Peyer's patch (tissue), 4 donors: ENCODE data around the gene SNED1. TPM values are rescaled to one million over a fixed set of nuclear protein-coding genes. Genes with fewer than 3 reads are reported as not detected.

Source experiments
- DNase-seq, 3 donors: peaks; one replicate each; pipeline ENCODE4 v3.0.0-alpha.2; 2017 to 2019
- H3K27ac ChIP-seq, 4 donors: fragments of 200-600 bp; sonication (generic); one replicate each; pipeline ENCODE4 v1.5.1; 2016 to 2019
- H3K27me3 ChIP-seq, 2 donors: fragments of 200-600 bp; sonication (generic); one replicate each; pipeline ENCODE4 v1.5.1; 2019
- H3K36me3 ChIP-seq, 3 donors: fragments of 200-600 bp; sonication (generic); one replicate each; pipeline ENCODE4 v1.5.1; 2016 to 2019
- H3K4me1 ChIP-seq, 4 donors: fragments of 200-600 bp; sonication (generic); one replicate each; pipeline ENCODE4 v1.5.1; 2016 to 2019
- H3K4me3 ChIP-seq, 4 donors: fragments of 200-600 bp; sonication (generic); 1 replicate in 3 of 4; 2 replicates in 1 of 4; pipeline ENCODE4 v1.5.1; 2016 to 2019; ENCODE audit warnings: mild to moderate bottlenecking in 1 of 4
- H3K9me3 ChIP-seq, 4 donors: fragments of 200-600 bp; sonication (generic); one replicate each; pipeline ENCODE4 v1.5.1; 2016 to 2019; ENCODE audit warnings: mild to moderate bottlenecking in 1 of 4
- CTCF ChIP-seq, 6 experiments: fragments of 450-650 bp in 4 of 6; fragments of 200-600 bp in 2 of 6; sonication (generic) in 1 of 6; IDR thresholded peaks; one replicate each; pipeline ENCODE4 v1.5.1; 2017 to 2019; ENCODE audit warnings: antibody characterized with exemption in 6 of 6, mild to moderate bottlenecking in 3 of 6, moderate library complexity in 1 of 6
- POLR2A ChIP-seq, 2 donors: fragments of 450-650 bp; IDR thresholded peaks; one replicate each; pipeline ENCODE4 v1.5.1; 2017; ENCODE audit warnings: antibody characterized with exemption in 2 of 2, mild to moderate bottlenecking in 2 of 2, moderate library complexity in 2 of 2
- total RNA-seq, 4 donors: library from RNA; depleted of rRNA; stranded (reverse); fragments of >200 nt; gene quantifications; one replicate each; pipeline ENCODE4 v1.1.0, GENCODE V29; 2016

The SNED1 gene
- 10 to 100 TPM in 3 of 4 donors, 1 to 10 TPM in 1; 6.8 to 83.3 (median 25.2) TPM for total RNA-seq

DNA sequence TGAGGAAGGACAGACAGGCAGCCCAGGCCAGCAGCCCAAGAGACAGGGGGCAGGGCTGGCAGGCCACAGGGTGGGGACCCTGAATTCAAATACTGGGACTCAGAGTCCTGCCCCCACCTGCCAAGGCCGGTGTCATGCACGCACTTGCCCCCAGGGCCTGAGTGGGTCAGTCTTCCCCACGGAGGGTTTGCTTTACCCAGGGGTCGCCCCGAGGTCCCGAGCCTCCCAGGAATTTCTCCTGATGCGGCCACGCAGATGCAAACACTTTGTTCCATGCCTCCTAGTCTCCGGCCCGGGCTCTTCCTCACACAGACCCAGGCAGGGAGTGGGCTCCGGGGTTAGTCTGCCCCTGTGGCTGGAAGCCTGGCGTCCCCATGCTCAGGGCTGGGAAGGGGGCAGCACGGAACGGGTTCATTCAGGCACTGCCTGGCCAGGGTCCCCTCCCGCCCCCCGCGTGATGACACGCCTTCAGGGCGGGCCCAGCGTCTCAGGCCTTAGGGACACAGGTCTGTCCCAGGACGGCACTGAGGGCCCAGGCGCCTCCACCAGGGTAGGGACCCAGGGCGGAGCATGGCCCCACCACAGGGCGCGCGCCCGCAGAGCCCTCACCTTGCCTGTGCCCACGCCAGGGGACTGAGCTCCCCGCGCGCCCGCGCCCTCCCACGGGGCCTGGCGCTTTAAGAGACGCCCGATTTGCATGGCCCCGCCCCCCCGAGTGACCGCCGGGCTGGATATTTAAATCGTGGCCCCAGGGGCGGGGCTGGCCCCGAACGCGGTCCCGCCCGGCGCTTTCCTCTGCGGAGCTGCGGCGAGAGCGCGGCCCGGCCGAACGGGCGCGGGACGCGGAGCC is at the start of gene SNED1:
TSS of gene SNED1 (plus strand) at position 763 of the 850 bp plus-strand sequence. CDS start 220 bp downstream, outside the sequence.
- Histone ChIP-seq H3K36me3 (no peaks in the 10 kb centered on the region), H3K9me3 (peaks cover 0 to 5% (median under 1%) of the 10 kb centered on the region in 4 donors), H3K27ac (peak within 1 kb of the TSS; percentile 39 to 84 (median 72)), H3K27me3 (no peaks in the 10 kb centered on the region), H3K4me3 (peak within 1 kb of the TSS; percentile 44 to 67 (median 58)), H3K4me1 (peaks cover 0 to 24% (median 0%) of the 10 kb centered on the region in 4 donors)
- peak; percentile 71 to 92 (median 88) for DNase-seq
- TF ChIP-seq CTCF (IDR thresholded peaks at IDR 0.05), result no peak
- TF ChIP-seq POLR2A (IDR thresholded peaks at IDR 0.05), result peak in 1 of 2 donors; percentile 7

- TF ChIP-seq POLR2A (IDR thresholded peaks at IDR 0.05) (no peak), CTCF (IDR thresholded peaks at IDR 0.05) (no peak)
- peak in 2 of 3 donors; percentile 14 to 34 for DNase-seq
- Histone ChIP-seq H3K36me3 (no peaks in the 10 kb centered on the region), H3K4me1 (no peaks in the 10 kb centered on the region), H3K27ac (no peak overlapping the region), H3K4me3 (no peak overlapping the region), H3K9me3 (no peaks in the 10 kb centered on the region), H3K27me3 (no peaks in the 10 kb centered on the region)
Measured at GRCh38 chr2:240948905-240949790, 49.3 kb upstream of the SNED1 start.

DNA sequence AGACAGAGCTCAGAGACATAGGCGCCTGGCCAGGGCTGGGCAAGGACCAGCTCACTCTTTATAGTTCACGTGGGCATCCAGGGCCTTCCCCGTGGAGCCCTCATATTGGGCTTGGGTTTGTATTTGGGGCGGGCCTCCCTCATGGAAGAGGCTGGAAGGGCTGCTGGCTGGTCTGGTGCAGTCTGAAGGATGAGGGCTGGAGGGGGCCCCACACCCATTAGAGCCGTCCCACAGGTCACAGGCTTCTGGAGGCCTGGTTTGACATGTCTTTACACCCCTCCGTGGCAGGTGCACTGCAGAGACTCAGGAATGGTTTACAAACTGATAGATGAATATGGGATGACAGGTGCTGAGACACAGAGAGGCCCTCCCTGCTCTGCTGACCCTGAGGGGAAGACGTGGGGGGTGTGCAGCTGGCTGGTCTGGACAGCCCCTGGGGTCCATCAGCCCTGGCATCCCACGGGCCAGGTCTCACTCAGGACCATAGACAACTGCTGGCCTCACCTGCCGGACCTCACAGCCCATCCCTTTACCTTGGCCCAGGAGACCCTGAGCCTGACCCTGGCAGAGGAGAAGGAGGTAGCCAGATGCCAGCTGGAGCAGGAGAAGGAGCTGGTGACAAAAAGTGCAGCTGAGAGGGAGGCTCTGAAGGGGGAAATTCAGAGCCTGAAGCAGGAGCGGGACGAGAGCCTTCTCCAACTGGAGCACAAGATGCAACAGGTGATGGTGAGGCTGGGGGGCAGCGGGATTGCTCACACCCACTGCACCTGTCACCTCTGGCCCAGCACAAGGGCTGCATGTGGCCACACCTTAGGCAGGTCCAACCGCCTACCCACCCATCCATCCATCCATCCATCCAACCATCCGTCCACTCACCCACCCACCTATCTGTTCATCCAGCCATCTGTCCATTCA is 48.4 kb upstream of the SNED1 start:
- peak in 1 of 3 donors; percentile 37 for DNase-seq

DNA sequence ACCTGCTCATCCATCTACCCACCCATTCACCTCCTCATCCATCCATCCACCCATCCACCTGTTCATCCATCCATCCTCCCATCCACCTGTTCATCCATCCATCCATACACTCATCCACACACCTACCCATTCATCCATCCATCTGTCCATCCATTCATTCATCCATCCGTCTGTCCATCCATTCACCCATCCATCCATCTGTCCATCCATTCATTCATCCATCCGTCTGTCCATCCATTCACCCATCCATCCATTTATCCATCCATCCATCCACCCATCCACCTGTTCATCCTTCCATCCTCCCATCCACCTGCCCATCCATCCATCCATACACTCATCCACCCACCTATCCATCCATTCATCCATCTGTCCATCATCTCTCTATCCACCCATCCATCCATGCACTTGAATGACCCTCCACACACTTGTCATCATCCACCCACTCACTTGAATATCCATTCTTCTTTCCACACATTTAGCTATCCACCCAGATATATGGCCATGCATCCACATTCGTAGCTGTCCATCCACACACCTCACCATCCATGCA is 47.3 kb upstream of the SNED1 start:
- no peak overlapping the region for H3K27ac ChIP-seq
- no peaks in the 10 kb centered on the region for H3K9me3 ChIP-seq
- H3K36me3 ChIP-seq, result no peaks in the 10 kb centered on the region
- peaks cover 0 to 6% (median 0%) of the 10 kb centered on the region in 4 donors for H3K4me1 ChIP-seq
- H3K27me3 ChIP-seq, result no peaks in the 10 kb centered on the region
- no peak overlapping the region for H3K4me3 ChIP-seq
- DNase-seq, result no peak
- TF ChIP-seq POLR2A (IDR thresholded peaks at IDR 0.05) (no peak), CTCF (IDR thresholded peaks at IDR 0.05) (no peak)

More for the DNA sequence above, 48.4 kb upstream of the SNED1 start:
- no peak overlapping the region for H3K27ac ChIP-seq
- H3K4me1 ChIP-seq, result no peaks in the 10 kb centered on the region
- H3K27me3 ChIP-seq, result no peaks in the 10 kb centered on the region
- TF ChIP-seq POLR2A (IDR thresholded peaks at IDR 0.05), result no peak
- no peak overlapping the region for H3K4me3 ChIP-seq
- no peaks in the 10 kb centered on the region for H3K36me3 ChIP-seq
- H3K9me3 ChIP-seq, result no peaks in the 10 kb centered on the region

DNA sequence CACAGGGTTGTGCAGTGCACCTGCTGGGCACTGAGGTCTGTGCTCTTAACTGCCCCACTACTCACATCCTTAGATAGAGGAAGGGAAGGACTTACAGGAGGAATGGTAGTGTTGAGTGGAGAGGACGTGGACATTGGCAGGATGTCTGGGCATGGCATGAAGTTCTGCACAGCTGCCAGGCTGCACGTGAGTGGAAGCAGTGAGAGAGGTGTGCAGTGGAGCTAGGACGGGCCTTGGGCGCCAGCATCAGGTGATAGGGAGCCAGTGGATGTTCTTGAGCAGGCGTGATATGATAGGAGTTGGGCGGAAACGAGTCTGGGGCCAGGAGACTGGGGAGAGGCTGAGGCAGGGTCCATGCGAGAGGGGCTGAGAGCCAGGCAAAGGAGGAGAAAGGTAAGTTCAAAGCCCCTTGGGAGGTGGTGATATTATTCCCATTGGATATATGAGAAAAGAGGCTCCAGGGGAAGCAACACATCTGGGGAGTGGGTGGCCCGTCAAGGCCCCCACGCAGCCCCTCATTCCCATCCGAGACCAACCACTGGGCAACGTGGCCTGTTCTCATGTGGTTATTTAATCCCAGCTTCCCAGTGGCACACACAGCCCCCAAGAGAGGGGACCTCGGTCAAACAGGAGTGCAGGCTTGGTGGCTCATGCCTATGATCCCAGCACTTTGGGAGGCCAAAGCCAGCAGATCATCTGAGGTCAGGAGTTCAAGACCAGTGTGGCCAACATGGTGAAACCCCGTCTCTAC is 45.7 kb upstream of the SNED1 start:
- Histone ChIP-seq H3K4me3 (no peak overlapping the region), H3K27me3 (no peaks in the 10 kb centered on the region), H3K4me1 (peaks cover 0 to 7% (median 0%) of the 10 kb centered on the region in 4 donors), H3K9me3 (no peaks in the 10 kb centered on the region), H3K27ac (no peak overlapping the region), H3K36me3 (no peaks in the 10 kb centered on the region)
- no peak for TF ChIP-seq POLR2A (IDR thresholded peaks at IDR 0.05)
- TF ChIP-seq CTCF (IDR thresholded peaks at IDR 0.05), result no peak
- DNase-seq, result peak in 1 of 3 donors; percentile 25
